D721Med (cell line): ENCODE measurements around the gene POP4.
"Not testable (repeated sequence)": the region's sequence is repeated elsewhere in the genome, so short reads cannot be mapped to it uniquely, and the experiment has no call there.

ENCODE experiments used
- DNase-seq: peaks from one replicate; pipeline ENCODE4 v3.0.0; 2011; ENCODE audit warnings: low spot score; ENCODE audit not compliant: insufficient read length
- FAIRE-seq: peaks from 2 replicates; lab custom pipeline; 2011; peaks lifted over from hg19 to GRCh38; lab: Jason Lieb, UNC
- CTCF ChIP-seq: IDR thresholded peaks from 2 replicates; pipeline ENCODE4 v1.5.1; 2012; ENCODE audit warnings: mild to moderate bottlenecking, control low read depth; ENCODE audit not compliant: insufficient read depth; ENCODE audit errors: missing control alignments

POP4 gene

GRCh38 chr19:29620931-29621351 is 14.9 kb downstream of the POP4 start:
- DNase-seq (no peak), FAIRE-seq (no peak)
- TF ChIP-seq CTCF = no peak

DNA sequence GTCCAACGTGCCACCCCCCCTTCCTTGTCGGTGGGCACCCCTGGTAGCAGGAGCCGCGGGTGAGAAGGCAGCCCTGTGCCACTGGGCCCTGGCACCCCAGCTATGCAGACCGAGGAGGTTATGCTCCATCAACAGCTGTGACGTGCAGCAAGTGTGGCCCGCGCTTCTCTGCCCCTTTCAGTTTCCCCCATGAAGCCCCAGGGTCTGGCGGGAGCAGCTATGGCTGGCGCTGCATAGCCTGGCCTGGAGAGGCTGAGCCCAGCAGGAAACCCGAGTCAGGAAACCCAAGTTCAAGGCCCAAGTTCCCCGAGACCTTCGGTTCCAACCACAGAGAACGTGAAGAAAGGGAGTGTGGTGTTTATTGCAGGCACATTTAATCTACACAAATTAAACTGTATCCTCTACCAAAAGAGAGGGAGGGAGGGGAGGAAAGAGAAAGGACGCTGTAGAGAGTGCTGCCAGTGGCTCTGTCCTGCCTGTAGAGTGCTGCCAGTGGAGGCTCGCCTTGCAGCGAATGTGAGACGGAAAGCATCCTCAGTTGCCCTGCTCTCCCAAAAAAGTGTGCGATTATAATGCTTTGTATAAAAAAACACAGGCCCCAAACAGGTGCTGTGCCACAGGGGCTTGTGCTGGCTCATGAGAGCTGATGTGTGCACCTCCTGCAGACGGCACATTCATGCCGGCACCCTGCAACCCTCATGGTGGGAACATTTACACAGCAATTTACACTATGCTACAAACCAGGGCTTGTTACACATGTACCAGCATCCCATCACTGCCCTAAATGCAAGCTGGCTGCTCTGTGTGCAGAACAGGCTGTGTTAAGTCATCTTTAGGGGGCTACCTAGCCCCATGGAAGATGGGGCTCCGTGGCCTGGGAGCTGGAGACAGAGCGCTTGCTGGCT is 16.3 kb downstream of the POP4 start:
- no peak for TF ChIP-seq CTCF
- no peak for DNase-seq
- no peak for FAIRE-seq

- no peak for DNase-seq
- no peak for FAIRE-seq
- no peak for TF ChIP-seq CTCF
Observed at GRCh38 chr19:29623726-29624488, 17.8 kb downstream of the POP4 start.

DNA sequence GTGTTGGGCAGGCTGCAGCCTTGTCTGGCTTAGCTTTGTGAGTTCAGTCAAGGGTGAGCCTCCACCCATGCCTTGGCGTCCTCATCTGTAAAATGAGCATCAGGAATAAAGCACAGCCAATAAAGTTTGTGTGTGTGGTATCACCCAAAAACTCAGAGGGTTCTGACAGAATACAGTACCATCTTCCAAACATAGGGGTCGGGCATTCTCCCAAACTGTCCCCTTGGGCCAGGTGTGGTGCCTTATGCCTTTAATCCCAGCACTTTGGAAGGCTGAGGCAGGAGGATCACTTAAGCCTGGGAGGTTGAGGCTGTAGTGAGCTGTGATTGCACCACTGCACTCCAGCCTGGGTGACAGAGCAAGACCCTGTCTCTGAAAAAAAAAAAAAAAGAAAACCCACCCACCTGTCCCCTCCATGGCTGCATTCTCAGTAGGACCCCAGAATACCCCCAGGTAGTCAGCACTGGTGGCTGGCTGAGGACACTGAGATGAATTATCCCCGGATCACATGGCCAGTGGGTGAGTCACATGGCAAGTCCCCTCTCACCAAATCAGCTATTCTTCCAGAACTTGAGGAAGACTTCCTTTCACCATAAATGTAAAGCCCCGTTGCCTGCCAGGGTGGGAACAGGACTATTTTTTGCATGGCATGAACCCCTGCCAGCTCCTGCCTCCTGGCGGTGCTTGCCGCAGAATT is 18.6 kb downstream of the POP4 start:
- FAIRE-seq = no peak
- DNase-seq = no peak

GRCh38 chr19:29625186-29625651 is 19.1 kb downstream of the POP4 start:
- FAIRE-seq (no peak), DNase-seq (no peak)
- TF ChIP-seq CTCF = no peak

More for the DNA sequence above, 18.6 kb downstream of the POP4 start:
- TF ChIP-seq CTCF = no peak

GRCh38 chr19:29626386-29626785 is 20.3 kb downstream of the POP4 start:
- DNase-seq (no peak), FAIRE-seq (no peak)
- TF ChIP-seq CTCF = no peak

DNA sequence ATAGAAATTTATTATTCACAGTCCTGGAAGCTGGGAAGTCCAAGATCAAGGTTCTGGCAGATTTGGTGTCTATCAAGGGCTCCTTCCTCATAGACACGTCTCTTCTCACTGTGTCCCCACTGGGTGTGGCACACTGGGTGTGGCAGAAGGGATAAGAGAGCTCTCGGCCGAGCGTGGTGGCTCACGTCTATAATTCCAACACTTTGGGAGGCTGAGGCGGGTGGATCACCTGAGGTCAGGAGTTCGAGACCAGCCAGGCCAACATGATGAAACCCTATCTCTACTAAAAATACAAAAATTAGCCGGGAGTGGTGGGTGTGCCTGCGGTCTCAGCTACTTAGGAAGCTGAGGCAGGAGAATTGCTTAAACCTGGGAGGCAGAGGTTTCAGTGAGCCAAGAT is 20.7 kb downstream of the POP4 start:
- FAIRE-seq, DNase-seq: not testable (repeated sequence)
